HG03025 (cell line): ENCODE data around the gene AMIGO1.

Experiments
- ATAC-seq: cut with Tn5 transposase; IDR thresholded peaks from one replicate; pipeline ENCODE4 v1.9.1; 2021; ENCODE audit warnings: mild to moderate bottlenecking, moderate library complexity; ENCODE audit not compliant: unreplicated experiment, low FRiP score

The AMIGO1 gene

DNA sequence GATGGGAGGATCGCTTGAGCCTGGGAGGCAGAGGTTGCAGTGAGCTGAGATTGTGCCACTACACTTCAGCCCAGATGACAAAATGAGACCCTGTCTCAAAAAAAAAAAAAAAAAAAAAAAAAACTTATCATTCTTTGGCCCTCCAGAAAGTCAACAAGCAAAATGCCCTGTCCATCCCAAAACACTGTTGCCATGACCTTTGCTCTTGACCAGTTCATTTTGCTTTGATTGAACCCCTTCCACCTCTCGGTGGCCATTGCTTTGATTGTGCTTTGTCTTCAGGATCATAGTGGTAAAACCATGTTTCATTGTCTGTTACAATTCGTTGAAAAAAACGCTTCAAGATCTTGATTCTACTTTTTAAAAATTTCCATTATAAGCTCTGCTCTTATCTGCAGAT, 51.7 kb downstream of the AMIGO1 start:
- ATAC-seq: no peak

DNA sequence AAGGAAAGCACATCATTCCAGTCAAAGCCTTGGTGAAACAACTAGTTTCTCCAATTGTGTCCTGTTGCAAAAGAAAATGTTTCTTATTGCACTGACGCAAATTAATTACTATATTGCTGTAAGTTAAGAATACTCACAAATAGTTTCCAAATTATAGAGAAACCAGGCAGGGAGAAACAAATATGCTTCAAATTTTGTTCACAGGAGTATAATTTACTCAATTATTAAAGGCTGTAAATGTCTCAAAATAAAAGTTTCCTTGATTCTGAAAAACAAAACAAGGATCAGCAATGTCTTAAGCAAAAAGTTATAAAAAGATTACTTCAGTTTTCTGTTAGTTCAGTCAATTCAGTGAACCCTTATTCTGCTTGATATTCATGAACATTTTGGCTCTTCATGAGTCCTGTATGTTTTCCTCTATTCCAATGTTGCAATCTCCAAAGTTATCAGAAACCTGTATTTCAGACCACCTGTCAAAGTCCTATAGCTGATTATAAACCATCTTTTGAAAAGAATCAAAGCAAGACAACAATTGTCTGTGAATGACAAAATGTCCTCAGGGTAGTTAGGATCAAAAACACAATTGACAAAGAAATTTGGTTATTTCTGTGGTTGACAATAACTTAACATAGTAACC, 54.9 kb downstream of the AMIGO1 start:
- ATAC-seq: no peak
